HG02610 (cell line): ENCODE data around the gene KCNH2.
"Not testable (repeated sequence)": the region's sequence is repeated elsewhere in the genome, so short reads cannot be mapped to it uniquely, and the experiment has no call there.

Source experiments
- ATAC-seq: cut with Tn5 transposase; IDR thresholded peaks from one replicate; pipeline ENCODE4 v1.9.1; 2021; ENCODE audit warnings: mild to moderate bottlenecking, moderate library complexity; ENCODE audit not compliant: unreplicated experiment

The KCNH2 gene

GRCh38 chr7:150978126-150978789, at the start of gene KCNH2:
Gene KCNH2, minus strand, starts transcription at chr7:150978321. Its CDS starts 408 bp downstream, at chr7:150977913.
- ATAC-seq = no peak

- peak; percentile 1 for ATAC-seq
These were observed 49.6 kb upstream of the KCNH2 start for GRCh38 chr7:151027728-151028130.

GRCh38 chr7:151026771-151027727, 48.9 kb upstream of the KCNH2 start:
- ATAC-seq = not testable (repeated sequence)

GRCh38 chr7:151025924-151026671, 48.0 kb upstream of the KCNH2 start:
- no peak for ATAC-seq

GRCh38 chr7:151024435-151025056, 46.4 kb upstream of the KCNH2 start, which contains the start of gene ATG9B:
Gene ATG9B, minus strand, starts transcription at chr7:151024494. Its CDS starts 71 bp downstream, at chr7:151024423.
- no peak for ATAC-seq

GRCh38 chr7:151023232-151023631, 45.1 kb upstream of the KCNH2 start:
- no peak for ATAC-seq

- no peak for ATAC-seq
These were observed 42.1 kb upstream of the KCNH2 start for GRCh38 chr7:151020231-151020630.

- no peak for ATAC-seq
These were observed 41.0 kb upstream of the KCNH2 start for GRCh38 chr7:151019130-151019447.

- ATAC-seq = no peak
These were observed 40.5 kb upstream of the KCNH2 start for GRCh38 chr7:151018421-151019129.

GRCh38 chr7:151017953-151018420, 39.9 kb upstream of the KCNH2 start:
- peak; percentile 52 for ATAC-seq

GRCh38 chr7:151017370-151017952, 39.3 kb upstream of the KCNH2 start:
- no peak for ATAC-seq

GRCh38 chr7:151016942-151017341, 38.8 kb upstream of the KCNH2 start:
- no peak for ATAC-seq

GRCh38 chr7:151016505-151016904, 38.4 kb upstream of the KCNH2 start:
- ATAC-seq = no peak

GRCh38 chr7:151015967-151016366, 37.8 kb upstream of the KCNH2 start:
- ATAC-seq = no peak

- ATAC-seq = no peak
These were observed 36.8 kb upstream of the KCNH2 start for GRCh38 chr7:151014950-151015349.

GRCh38 chr7:151013733-151014497, 35.8 kb upstream of the KCNH2 start:
- ATAC-seq = peak; percentile 43

GRCh38 chr7:151013356-151013732, 35.2 kb upstream of the KCNH2 start:
- ATAC-seq = no peak

GRCh38 chr7:151012911-151013347, 34.8 kb upstream of the KCNH2 start:
- no peak for ATAC-seq
